ENCODE results near the gene FRG2B. TPM values are rescaled to one million over a fixed set of nuclear protein-coding genes. Genes with fewer than 3 reads are reported as not detected.
"Not testable (repeated sequence)": the region's sequence is repeated elsewhere in the genome, so short reads cannot be mapped to it uniquely, and the experiment has no call there.

FRG2B gene
- polyA plus RNA-seq, 1 of the 3 experiments (the other 2 are of a cell fraction), result not detected

- H3F3A ChIP-seq (replicated peaks; ENCODE audit: insufficient read depth), result no peaks in the 10 kb centered on the region
- no peaks in the 10 kb centered on the region for H3K79me2 ChIP-seq (ENCODE audit: insufficient read depth)
- DNase-seq, result no peak
- H3K4me1 ChIP-seq (ENCODE audit: control insufficient read depth in 1 of 2, insufficient read depth in 2 of 2, low read depth in 1 of 2, low read length in 1 of 2), result no peaks in the 10 kb centered on the region
- WGBS (ENCODE audit: low lambda C conversion rate), result 13% methylated on average over 6 of the region's 13 CpGs
- H3K9ac ChIP-seq, result no peak overlapping the region
- CTCF ChIA-PET, result no interaction called here
- no peaks in the 10 kb centered on the region for H3K9me2 ChIP-seq
- no peaks in the 10 kb centered on the region for H4K20me1 ChIP-seq (ENCODE audit: insufficient read depth)
- no peaks in the 10 kb centered on the region for H3K36me3 ChIP-seq (replicated peaks in 1 of 2; ENCODE audit: control insufficient read depth in 1 of 2, insufficient read depth in 2 of 2, low read length in 1 of 2)
- TF ChIP-seq YY1 (IDR thresholded peaks at IDR 0.05; ENCODE audit: low read depth) (no peak), NRF1 (IDR thresholded peaks at IDR 0.05; ENCODE audit: low read depth, low read length) (no peak), EP300 (IDR thresholded peaks at IDR 0.05; ENCODE audit: borderline replicate concordance in 1 of 2, low read depth in 1 of 2, low read length in 1 of 2) (no peak), RAD21 (IDR thresholded peaks at IDR 0.05; ENCODE audit: low read length) (no peak), ZBTB33 (IDR thresholded peaks at IDR 0.05; ENCODE audit: borderline replicate concordance, low read depth) (no peak), USF1 (IDR thresholded peaks at IDR 0.05; ENCODE audit: borderline replicate concordance, low read depth) (no peak), TEAD4 (IDR thresholded peaks at IDR 0.05; ENCODE audit: borderline replicate concordance, insufficient read depth) (no peak), CTCF (IDR thresholded peaks at IDR 0.05) (no peak), TAF1 (IDR thresholded peaks at IDR 0.05; ENCODE audit: borderline replicate concordance, low read depth, low read length) (no peak), TCF12 (IDR thresholded peaks at IDR 0.05) (no peak), SIN3A (IDR thresholded peaks at IDR 0.05; ENCODE audit: borderline replicate concordance, low read depth, low read length) (no peak), NFIC (IDR thresholded peaks at IDR 0.05; ENCODE audit: borderline replicate concordance) (no peak), GABPA (IDR thresholded peaks at IDR 0.05; ENCODE audit: low read depth) (no peak)
- H3K4me3 ChIP-seq (ENCODE audit: low read depth in 2 of 2, low read length in 1 of 2), result no peak overlapping the region
- H3K27ac ChIP-seq (ENCODE audit: low read depth in 2 of 2, low read length in 1 of 2), result no peak overlapping the region
- peaks cover 43% of the 10 kb centered on the region for H3K27me3 ChIP-seq (ENCODE audit: insufficient read depth)
- H3K4me2 ChIP-seq, result no peak overlapping the region
- POLR2A ChIA-PET, result no interaction called here
- H2AFZ ChIP-seq (ENCODE audit: low read depth), result no peak overlapping the region
- no peaks in the 10 kb centered on the region for H3K9me3 ChIP-seq
Measured at GRCh38 chr10:133590226-133590969, 36.2 kb downstream of the FRG2B start.

GRCh38 chr10:133577037-133577436 is 49.6 kb downstream of the FRG2B start:
- H3K9me3 ChIP-seq; H3K27ac ChIP-seq (ENCODE audit: low read depth in 2 of 2, low read length in 1 of 2); H3K4me2 ChIP-seq; H3K9ac ChIP-seq; H3K27me3 ChIP-seq (ENCODE audit: insufficient read depth); H4K20me1 ChIP-seq (ENCODE audit: insufficient read depth); H3K9me2 ChIP-seq; DNase-seq; H3K4me3 ChIP-seq (ENCODE audit: low read depth in 2 of 2, low read length in 1 of 2); H3K4me1 ChIP-seq (ENCODE audit: control insufficient read depth in 1 of 2, insufficient read depth in 2 of 2, low read depth in 1 of 2, low read length in 1 of 2); POLR2A ChIA-PET; H3F3A ChIP-seq (replicated peaks; ENCODE audit: insufficient read depth); H3K36me3 ChIP-seq (replicated peaks in 1 of 2; ENCODE audit: control insufficient read depth in 1 of 2, insufficient read depth in 2 of 2, low read length in 1 of 2); H2AFZ ChIP-seq (ENCODE audit: low read depth); CTCF ChIA-PET; H3K79me2 ChIP-seq (ENCODE audit: insufficient read depth): not testable (repeated sequence)
- 0% methylated on average over 1 of the region's 31 CpGs for WGBS (ENCODE audit: low lambda C conversion rate)

Other genes starting within 250 kb of the FRG2B start
- gene PAOX, start 247.5 kb downstream of the FRG2B start, polyA plus RNA-seq (2012; rRNA removed), result 6.2 and 6.6 TPM in 2 replicates
- 86.4 and 90.7 TPM in 2 replicates for gene MTG1, start 232.6 kb downstream of the FRG2B start, polyA plus RNA-seq (2012; rRNA removed)
- 0.78 and 1.2 TPM in 2 replicates for gene SPRN, start 202.2 kb downstream of the FRG2B start, polyA plus RNA-seq (2012; rRNA removed)
- 2.1 and 3.4 TPM in 2 replicates for gene SCART1, start 172.8 kb downstream of the FRG2B start, polyA plus RNA-seq (2012; rRNA removed)
- gene CYP2E1, start 99.4 kb downstream of the FRG2B start, polyA plus RNA-seq (2012; rRNA removed), result 0.61 and 1.3 TPM in 2 replicates
- not detected in 2 replicates for gene SYCE1, start 61.2 kb downstream of the FRG2B start, polyA plus RNA-seq (2012; rRNA removed)

All from SK-N-SH (cell line).